ENCODE measurements around the gene TRPM3.

GRCh38 chr9:70569070-70569772 lies 552.2 kb downstream of the TRPM3 start:
- TF ChIP-seq CTCF (IDR thresholded peaks at IDR 0.05) (no peak), POLR2A (IDR thresholded peaks at IDR 0.05) (no peak)
